ENCODE data around the gene NRXN3.
"Not testable (repeated sequence)": the region's sequence is repeated elsewhere in the genome, so short reads cannot be mapped to it uniquely, and the experiment has no call there.

NRXN3 gene

GRCh38 chr14:79742142-79742541 lies 1572.0 kb downstream of the NRXN3 start:
- ATAC-seq (no peak), DNase-seq (no peak)

- DNase-seq (no peak), ATAC-seq (no peak)
Observed at GRCh38 chr14:79745046-79745445, 1574.9 kb downstream of the NRXN3 start.

- DNase-seq (no peak), ATAC-seq (no peak)
Observed at GRCh38 chr14:79749065-79749464, 1578.9 kb downstream of the NRXN3 start.

- ATAC-seq = no peak
- DNase-seq = no peak
Observed at GRCh38 chr14:79758985-79759384, 1588.8 kb downstream of the NRXN3 start.

- ATAC-seq (no peak), DNase-seq (no peak)
Observed at GRCh38 chr14:79764323-79764722, 1594.2 kb downstream of the NRXN3 start.

- ATAC-seq = no peak
- no peak for DNase-seq
Observed at GRCh38 chr14:79766511-79766910, 1596.3 kb downstream of the NRXN3 start.

- no peak for DNase-seq
- ATAC-seq = no peak
Observed at GRCh38 chr14:79767251-79767650, 1597.1 kb downstream of the NRXN3 start.

- DNase-seq, ATAC-seq: not testable (repeated sequence)
Observed at GRCh38 chr14:79767721-79768120, 1597.5 kb downstream of the NRXN3 start.

- ATAC-seq = no peak
- no peak for DNase-seq
Observed at GRCh38 chr14:79781882-79782281, 1611.7 kb downstream of the NRXN3 start.

- no peak for DNase-seq
- no peak for ATAC-seq
Observed at GRCh38 chr14:79783041-79783440, 1612.9 kb downstream of the NRXN3 start.

- DNase-seq (no peak), ATAC-seq (no peak)
Observed at GRCh38 chr14:79786522-79786921, 1616.3 kb downstream of the NRXN3 start.

GRCh38 chr14:79788346-79788745 lies 1618.2 kb downstream of the NRXN3 start:
- ATAC-seq = no peak
- DNase-seq = no peak

GRCh38 chr14:79791055-79791732 lies 1621.0 kb downstream of the NRXN3 start:
- DNase-seq (no peak), ATAC-seq (no peak)

GRCh38 chr14:79802093-79802492 lies 1631.9 kb downstream of the NRXN3 start:
- ATAC-seq (no peak), DNase-seq (no peak)

GRCh38 chr14:79805636-79806035 lies 1635.5 kb downstream of the NRXN3 start:
- ATAC-seq = no peak

GRCh38 chr14:79809849-79810612 lies 1639.9 kb downstream of the NRXN3 start:
- ATAC-seq (no peak), DNase-seq (no peak)

More at GRCh38 chr14:79805636-79806035, 1635.5 kb downstream of the NRXN3 start:
- no peak for DNase-seq

- DNase-seq (no peak), ATAC-seq (no peak)
Observed at GRCh38 chr14:79820866-79821535, 1650.8 kb downstream of the NRXN3 start.

GRCh38 chr14:79822034-79822433 lies 1651.9 kb downstream of the NRXN3 start:
- ATAC-seq = no peak
- DNase-seq = no peak

- ATAC-seq (no peak), DNase-seq (no peak)
Observed at GRCh38 chr14:79825046-79825521, 1654.9 kb downstream of the NRXN3 start.

GRCh38 chr14:79826362-79826761 lies 1656.2 kb downstream of the NRXN3 start:
- DNase-seq (no peak), ATAC-seq (no peak)

- ATAC-seq (no peak), DNase-seq (no peak)
Observed at GRCh38 chr14:79829405-79830166, 1659.4 kb downstream of the NRXN3 start.

GRCh38 chr14:79831195-79831892 lies 1661.2 kb downstream of the NRXN3 start:
- ATAC-seq = no peak
- no peak for DNase-seq

All from stimulated activated naive CD8-positive, alpha-beta T cell treated with anti-CD3 and anti-CD28 coated beads, Interleukin-15, Interleukin-2, amounts not matched to agents 100 U/mL and 50 U/mL, for 24 hours (primary cell).